Inflammatory macrophage treated with lipopolysaccharide for 4 hours (primary cell): ENCODE results near the gene SEL1L2.
"Not testable (repeated sequence)": the region's sequence is repeated elsewhere in the genome, so short reads cannot be mapped to it uniquely, and the experiment has no call there.

Experiments used
- DNase-seq: peaks from one replicate; pipeline ENCODE4 v3.0.0-alpha.2; 2020

SEL1L2 gene

GRCh38 chr20:13990465-13990864 lies at the start of gene SEL1L2:
SEL1L2 (minus strand) TSS chr20:13990614; CDS start chr20:13990534, 80 bp downstream.
- DNase-seq, result no peak

- DNase-seq, result no peak
Observed at GRCh38 chr20:14036567-14036966, 46.2 kb upstream of the SEL1L2 start.

GRCh38 chr20:14033310-14033709 lies 42.9 kb upstream of the SEL1L2 start:
- DNase-seq, result no peak

GRCh38 chr20:14030991-14031390 lies 40.6 kb upstream of the SEL1L2 start:
- DNase-seq, result no peak

GRCh38 chr20:14012671-14013070 lies 22.3 kb upstream of the SEL1L2 start:
- DNase-seq, result no peak

GRCh38 chr20:14009208-14009607 lies 18.8 kb upstream of the SEL1L2 start:
- DNase-seq, result no peak

GRCh38 chr20:14005996-14006395 lies 15.6 kb upstream of the SEL1L2 start:
- no peak for DNase-seq

GRCh38 chr20:14000917-14001316 lies 10.5 kb upstream of the SEL1L2 start:
- no peak for DNase-seq

GRCh38 chr20:13996265-13996664 lies 5.9 kb upstream of the SEL1L2 start:
- DNase-seq, result no peak

- no peak for DNase-seq
Observed at GRCh38 chr20:13995841-13996240, 5.4 kb upstream of the SEL1L2 start.

- peak; percentile 83 for DNase-seq
Observed at GRCh38 chr20:13995086-13995665, 4.8 kb upstream of the SEL1L2 start, which contains the start of gene MACROD2. MACROD2 (plus strand) TSS chr20:13995516.

GRCh38 chr20:13991955-13992354 lies 1.5 kb upstream of the SEL1L2 start:
- not testable (repeated sequence) for DNase-seq

GRCh38 chr20:13991311-13991710 lies 897 bp upstream of the SEL1L2 start:
- no peak for DNase-seq

- no peak for DNase-seq
Observed at GRCh38 chr20:13984211-13984610, 6.2 kb downstream of the SEL1L2 start.

GRCh38 chr20:13960525-13960924 lies 29.9 kb downstream of the SEL1L2 start:
- no peak for DNase-seq

- no peak for DNase-seq
Observed at GRCh38 chr20:13960119-13960518, 30.3 kb downstream of the SEL1L2 start.

- no peak for DNase-seq
Observed at GRCh38 chr20:13953227-13953626, 37.2 kb downstream of the SEL1L2 start.

- no peak for DNase-seq
Observed at GRCh38 chr20:13947719-13948118, 42.7 kb downstream of the SEL1L2 start.

GRCh38 chr20:13941031-13941430 lies 49.4 kb downstream of the SEL1L2 start:
- no peak for DNase-seq

GRCh38 chr20:13936781-13937576 lies 53.4 kb downstream of the SEL1L2 start:
- no peak for DNase-seq

- DNase-seq, result no peak
Observed at GRCh38 chr20:13934992-13935894, 55.2 kb downstream of the SEL1L2 start.

- no peak for DNase-seq
Observed at GRCh38 chr20:13930281-13930680, 60.1 kb downstream of the SEL1L2 start.

- no peak for DNase-seq
Observed at GRCh38 chr20:13929836-13930235, 60.6 kb downstream of the SEL1L2 start.
